MM.1S (cell line): Measurements from ENCODE around the gene CEACAM7.

ENCODE experiments used
- DNase-seq: peaks from one replicate; pipeline ENCODE4 v3.0.0-alpha.2; 2015
- H2AFZ ChIP-seq: fragments of 300-600 bp; sonication (generic); 2 replicates; pipeline ENCODE4 v1.6.0; 2016; ENCODE audit warnings: antibody characterized with exemption, low read length
- H3F3A ChIP-seq: fragments of 300-600 bp; sonication (generic); 2 replicates; pipeline ENCODE4 v1.6.1; 2016; ENCODE audit warnings: mild to moderate bottlenecking, antibody characterized with exemption, low read length, moderate library complexity, mixed read lengths; ENCODE audit not compliant: insufficient read depth
- H3K27ac ChIP-seq: fragments of 300-600 bp; sonication (generic); 2 replicates; pipeline ENCODE4 v1.5.1; 2016; ENCODE audit warnings: mild to moderate bottlenecking, low read length
- H3K27me3 ChIP-seq: fragments of 300-600 bp; sonication (generic); replicated peaks from 2 replicates; pipeline ENCODE4 v1.6.0; 2016; ENCODE audit warnings: low read length; ENCODE audit not compliant: insufficient read depth
- H3K36me3 ChIP-seq: fragments of 300-600 bp; sonication (generic); replicated peaks from 2 replicates; pipeline ENCODE4 v1.6.1; 2016; ENCODE audit warnings: mild to moderate bottlenecking, low read length, mixed read lengths; ENCODE audit not compliant: insufficient read depth
- H3K4me1 ChIP-seq: fragments of 300-600 bp; sonication (generic); 2 replicates; pipeline ENCODE4 v1.6.1; 2016; ENCODE audit warnings: low read length, mixed read lengths
- H3K4me2 ChIP-seq: fragments of 300-600 bp; sonication (generic); 2 replicates; pipeline ENCODE4 v1.6.0; 2016; ENCODE audit warnings: low read depth, low read length
- H3K4me3 ChIP-seq: fragments of 300-600 bp; sonication (generic); 2 replicates; pipeline ENCODE4 v1.5.1; 2016; ENCODE audit warnings: low read length, mixed read lengths
- H3K79me2 ChIP-seq: fragments of 300-600 bp; sonication (generic); 2 replicates; pipeline ENCODE4 v1.6.1; 2016; ENCODE audit warnings: mixed run types, low read length, mixed read lengths
- H3K9ac ChIP-seq: fragments of 300-600 bp; sonication (generic); 2 replicates; pipeline ENCODE4 v1.6.1; 2016; ENCODE audit warnings: low read length, mixed read lengths
- H3K9me2 ChIP-seq: fragments of 300-600 bp; sonication (generic); replicated peaks from 2 replicates; pipeline ENCODE4 v1.6.1; 2016; ENCODE audit warnings: mild to moderate bottlenecking, low read length, mixed read lengths; ENCODE audit not compliant: insufficient read depth
- H3K9me3 ChIP-seq: fragments of 300-600 bp; sonication (generic); replicated peaks from 2 replicates; pipeline ENCODE4 v1.6.1; 2016; ENCODE audit warnings: mild to moderate bottlenecking, low read length, mixed read lengths; ENCODE audit not compliant: insufficient read depth
- H4K20me1 ChIP-seq: fragments of 300-600 bp; sonication (generic); 2 replicates; pipeline ENCODE4 v1.6.1; 2016; ENCODE audit warnings: mild to moderate bottlenecking, low read length, moderate library complexity, mixed read lengths; ENCODE audit not compliant: insufficient read depth
- CTCF ChIP-seq: fragments of 300-600 bp; sonication (generic); IDR thresholded peaks from 2 replicates; pipeline ENCODE4 v1.5.1; 2016; ENCODE audit warnings: antibody characterized with exemption, low read length, mixed read lengths
- EZH2 ChIP-seq: fragments of 300-600 bp; sonication (generic); optimal IDR thresholded peaks from 2 replicates; pipeline ENCODE3; 2017; ENCODE audit warnings: low read depth, mild to moderate bottlenecking, antibody characterized with exemption, low read length, mixed read lengths
- EZH2phosphoT487 ChIP-seq: fragments of 300-600 bp; sonication (generic); IDR thresholded peaks from 2 replicates; pipeline ENCODE4 v1.6.1; 2018; ENCODE audit warnings: antibody characterized with exemption, low read length

The CEACAM7 gene

GRCh38 chr19:41703602-41704293 is 15.7 kb upstream of the CEACAM7 start:
- Histone ChIP-seq H3K27ac (no peak overlapping the region), H2AFZ (no peak overlapping the region), H3K4me1 (no peaks in the 10 kb centered on the region), H3K9me3 (no peaks in the 10 kb centered on the region), H4K20me1 (no peaks in the 10 kb centered on the region), H3K27me3 (peaks cover 82% of the 10 kb centered on the region), H3K9ac (no peak overlapping the region), H3F3A (no peaks in the 10 kb centered on the region), H3K4me3 (no peak overlapping the region), H3K9me2 (no peaks in the 10 kb centered on the region), H3K4me2 (no peak overlapping the region), H3K79me2 (no peaks in the 10 kb centered on the region), H3K36me3 (no peaks in the 10 kb centered on the region)
- no peak for DNase-seq
- no peak for TF ChIP-seq EZH2
- no peak for TF ChIP-seq EZH2phosphoT487
- TF ChIP-seq CTCF: no peak

GRCh38 chr19:41702171-41702651 is 14.1 kb upstream of the CEACAM7 start:
- H3K4me2 ChIP-seq: no peak overlapping the region
- TF ChIP-seq CTCF: no peak
- no peak for TF ChIP-seq EZH2phosphoT487
- TF ChIP-seq EZH2: no peak
- no peaks in the 10 kb centered on the region for H3K79me2 ChIP-seq
- no peak overlapping the region for H3K9ac ChIP-seq
- no peaks in the 10 kb centered on the region for H3K4me1 ChIP-seq
- H3K9me3 ChIP-seq: no peaks in the 10 kb centered on the region
- H4K20me1 ChIP-seq: no peaks in the 10 kb centered on the region
- no peaks in the 10 kb centered on the region for H3K36me3 ChIP-seq
- no peak overlapping the region for H3K27ac ChIP-seq
- H3K9me2 ChIP-seq: no peaks in the 10 kb centered on the region
- no peaks in the 10 kb centered on the region for H3F3A ChIP-seq
- no peak overlapping the region for H3K4me3 ChIP-seq
- no peak for DNase-seq
- no peak overlapping the region for H2AFZ ChIP-seq
- peaks cover 79% of the 10 kb centered on the region for H3K27me3 ChIP-seq

- Histone ChIP-seq H3K27me3 (peaks cover 81% of the 10 kb centered on the region), H3K79me2 (no peaks in the 10 kb centered on the region), H3K9ac (no peak overlapping the region), H3K27ac (no peak overlapping the region), H3K36me3 (no peaks in the 10 kb centered on the region), H2AFZ (no peak overlapping the region), H4K20me1 (no peaks in the 10 kb centered on the region), H3K4me2 (no peak overlapping the region), H3K4me1 (no peaks in the 10 kb centered on the region), H3K9me2 (no peaks in the 10 kb centered on the region), H3F3A (no peaks in the 10 kb centered on the region), H3K4me3 (no peak overlapping the region), H3K9me3 (no peaks in the 10 kb centered on the region)
- peak; percentile 26 for TF ChIP-seq CTCF
- TF ChIP-seq EZH2: no peak
- no peak for TF ChIP-seq EZH2phosphoT487
- no peak for DNase-seq
These were observed 13.5 kb upstream of the CEACAM7 start for GRCh38 chr19:41701401-41702075.
